H1 (cell line): ENCODE data around the gene COL1A1. TPM values are rescaled to one million over a fixed set of nuclear protein-coding genes. Genes with fewer than 3 reads are reported as not detected.

Experiments
- CTCF ChIA-PET: fragments of 300-600 bp; sonication (Branson Sonifier 250); formaldehyde crosslinking; loops from one replicate; lab custom pipeline; 2021; ENCODE audit not compliant: partially characterized antibody; lab: Charles Lee
- POLR2A ChIA-PET: fragments of 300-600 bp; sonication (Branson Sonifier 250); formaldehyde crosslinking; loops from one replicate; lab custom pipeline; 2021; ENCODE audit warnings: inconsistent platforms; ENCODE audit not compliant: partially characterized antibody; lab: Charles Lee
- DNase-seq, 2 experiments: peaks; one replicate each; pipeline versions ENCODE4 v3.0.0 to v3.0.0-alpha.2; 2010 to 2022; ENCODE audit warnings: low spot score in 2 of 2, low read depth in 1 of 2, mixed read lengths in 1 of 2
- FAIRE-seq: peaks from 2 replicates; lab custom pipeline; 2011; peaks lifted over from hg19 to GRCh38; lab: Jason Lieb, UNC
- H2AFZ ChIP-seq: 2 replicates; pipeline ENCODE4 v1.8.1; 2012; ENCODE audit warnings: low read length, inconsistent platforms
- H2AK5ac ChIP-seq: 2 replicates; pipeline ENCODE4 v1.6.1; 2013; ENCODE audit warnings: low read depth, low read length
- H2BK120ac ChIP-seq: replicated peaks from 2 replicates; pipeline ENCODE3; 2013; ENCODE audit warnings: low read depth, low read length, inconsistent platforms
- H2BK12ac ChIP-seq: 2 replicates; pipeline ENCODE4 v1.6.1; 2013; ENCODE audit warnings: low read depth, low read length
- H2BK15ac ChIP-seq: 2 replicates; pipeline ENCODE4 v1.6.1; 2013; ENCODE audit warnings: low read length
- H2BK20ac ChIP-seq: 2 replicates; pipeline ENCODE4 v1.6.1; 2013; ENCODE audit warnings: low read length
- H2BK5ac ChIP-seq: 2 replicates; pipeline ENCODE4 v1.6.1; 2013; ENCODE audit warnings: low read depth, low read length
- H3K14ac ChIP-seq: 2 replicates; pipeline ENCODE4 v1.6.1; 2013; ENCODE audit warnings: inconsistent platforms; ENCODE audit not compliant: insufficient read length
- H3K18ac ChIP-seq: 2 replicates; pipeline ENCODE4 v1.6.1; 2013; ENCODE audit warnings: low read length; ENCODE audit errors: extremely low read depth
- H3K23ac ChIP-seq: 2 replicates; pipeline ENCODE4 v1.6.1; 2013; ENCODE audit warnings: inconsistent platforms; ENCODE audit not compliant: insufficient read length
- H3K23me2 ChIP-seq: 2 replicates; pipeline ENCODE4 v1.6.1; 2013; ENCODE audit warnings: low read depth, low read length
- H3K27ac ChIP-seq: 2 replicates; pipeline ENCODE4 v1.6.1; 2011; ENCODE audit warnings: low read depth, low read length, inconsistent platforms
- H3K27me3 ChIP-seq, 4 experiments: replicated peaks in 1 of 4; 1 replicate in 1 of 4; 2 replicates in 3 of 4; pipeline versions ENCODE4 v1.6.1 to v1.8.1; 2011 to 2013; ENCODE audit warnings: low read length in 3 of 4, mild to moderate bottlenecking in 3 of 4, inconsistent platforms in 2 of 4, mixed read lengths in 2 of 4, moderate library complexity in 1 of 4; ENCODE audit not compliant: control insufficient read depth in 3 of 4, insufficient read depth in 3 of 4; ENCODE audit errors: extremely low read depth in 1 of 4
- H3K36me3 ChIP-seq, 4 experiments: 2 replicates each; pipeline versions ENCODE4 v1.6.1 to v1.8.1; 2011 to 2013; ENCODE audit warnings: mild to moderate bottlenecking in 4 of 4, low read length in 3 of 4, moderate library complexity in 2 of 4, control low read depth in 1 of 4, inconsistent platforms in 1 of 4; ENCODE audit not compliant: insufficient read depth in 4 of 4, control insufficient read depth in 2 of 4
- H3K4ac ChIP-seq: replicated peaks from 2 replicates; pipeline ENCODE3; 2013; ENCODE audit warnings: low read length, low read depth, mixed read lengths, inconsistent platforms; ENCODE audit not compliant: insufficient read length
- H3K4me1 ChIP-seq, 4 experiments: replicated peaks in 1 of 4; 1 replicate in 1 of 4; 2 replicates in 3 of 4; pipeline versions ENCODE4 v1.6.1 to v1.8.1; 2011 to 2013; ENCODE audit warnings: low read length in 3 of 4, inconsistent platforms in 2 of 4, mixed read lengths in 1 of 4; ENCODE audit not compliant: insufficient read depth in 4 of 4, control insufficient read depth in 3 of 4
- H3K4me2 ChIP-seq, 2 experiments: 2 replicates each; pipeline versions ENCODE4 v1.6.1 to v1.8.1; 2011 to 2013; ENCODE audit warnings: low read depth in 2 of 2, low read length in 2 of 2, control low read depth in 1 of 2, inconsistent platforms in 1 of 2, mild to moderate bottlenecking in 1 of 2; ENCODE audit not compliant: insufficient read depth in 1 of 2
- H3K4me3 ChIP-seq, 4 experiments: fragments of 200-600, 300-600 bp in 1 of 4; sonication (generic), shearing (Covaris generic), sonication (Bioruptor Twin) in 1 of 4; 2 replicates each; pipeline versions ENCODE4 v1.5.1 to v1.8.1; 2011 to 2016; ENCODE audit warnings: low read length in 4 of 4, low read depth in 3 of 4, control low read depth in 2 of 4, inconsistent platforms in 2 of 4, mild to moderate bottlenecking in 2 of 4, mixed read lengths in 1 of 4, moderate library complexity in 1 of 4; ENCODE audit not compliant: insufficient read depth in 2 of 4; ENCODE audit errors: extremely low read depth in 1 of 4
- H3K56ac ChIP-seq: replicated peaks from 2 replicates; pipeline ENCODE3; 2013; ENCODE audit warnings: low read depth, mild to moderate bottlenecking, mixed read lengths, low read length, inconsistent platforms; ENCODE audit not compliant: insufficient read length
- H3K79me1 ChIP-seq: 2 replicates; pipeline ENCODE4 v1.6.1; 2013; ENCODE audit warnings: low read depth, low read length, control low read depth
- H3K79me2 ChIP-seq, 2 experiments: 2 replicates each; pipeline versions ENCODE4 v1.6.1 to v1.8.1; 2012 to 2013; ENCODE audit warnings: low read length in 2 of 2, mild to moderate bottlenecking in 2 of 2, inconsistent platforms in 1 of 2; ENCODE audit not compliant: insufficient read depth in 2 of 2, control insufficient read depth in 1 of 2
- H3K9ac ChIP-seq, 4 experiments: replicated peaks in 1 of 4; 1 replicate in 1 of 4; 2 replicates in 3 of 4; pipeline versions ENCODE4 v1.6.1 to v1.8.1; 2011 to 2013; ENCODE audit warnings: low read depth in 3 of 4, low read length in 3 of 4, control low read depth in 2 of 4, mild to moderate bottlenecking in 2 of 4, moderate library complexity in 2 of 4, inconsistent platforms in 1 of 4; ENCODE audit errors: extremely low read depth in 1 of 4
- H3K9me3 ChIP-seq, 2 experiments: 2 replicates each; pipeline versions ENCODE4 v1.6.1 to v1.8.1; 2012 to 2013; ENCODE audit warnings: mild to moderate bottlenecking in 2 of 2, moderate library complexity in 2 of 2, control low read depth in 1 of 2, inconsistent platforms in 1 of 2, low read depth in 1 of 2, low read length in 1 of 2, mixed read lengths in 1 of 2; ENCODE audit not compliant: insufficient read depth in 2 of 2
- H4K20me1 ChIP-seq, 2 experiments: replicated peaks in 1 of 2; 2 replicates each; pipeline versions ENCODE3 to v1.8.1; 2011 to 2013; ENCODE audit warnings: inconsistent platforms in 2 of 2, low read length in 2 of 2, mild to moderate bottlenecking in 1 of 2; ENCODE audit not compliant: insufficient read depth in 2 of 2, control insufficient read depth in 1 of 2
- H4K5ac ChIP-seq: 2 replicates; pipeline ENCODE4 v1.6.1; 2013; ENCODE audit warnings: low read length, low read depth, mixed read lengths, inconsistent platforms; ENCODE audit not compliant: insufficient read length
- H4K8ac ChIP-seq: 2 replicates; pipeline ENCODE4 v1.8.0; 2013; ENCODE audit warnings: mild to moderate bottlenecking, moderate library complexity, low read length, inconsistent platforms; ENCODE audit not compliant: insufficient read depth; ENCODE audit errors: extremely low read depth
- H4K91ac ChIP-seq: replicated peaks from 2 replicates; pipeline ENCODE3; 2013; ENCODE audit warnings: low read length, mixed read lengths, inconsistent platforms; ENCODE audit not compliant: insufficient read length
- GABPA ChIP-seq: IDR thresholded peaks from 2 replicates; pipeline ENCODE4 v1.6.1; 2011; ENCODE audit warnings: mild to moderate bottlenecking, low read length, moderate library complexity, borderline replicate concordance; ENCODE audit not compliant: insufficient read depth
- HDAC2 ChIP-seq, 2 experiments: fragments of 300-600 bp in 1 of 2; sonication (generic) in 1 of 2; IDR thresholded peaks; 2 replicates each; pipeline ENCODE4 v1.6.1; 2011 to 2012; ENCODE audit warnings: low read depth in 2 of 2, low read length in 2 of 2, mild to moderate bottlenecking in 2 of 2, moderate library complexity in 2 of 2, borderline replicate concordance in 1 of 2, inconsistent platforms in 1 of 2
- JUND ChIP-seq: IDR thresholded peaks from 2 replicates; pipeline ENCODE4 v1.6.1; 2011; ENCODE audit warnings: mild to moderate bottlenecking, improper control_type of control experiment, low read length
- KDM4A ChIP-seq: IDR thresholded peaks from one replicate; pipeline ENCODE4 v1.7.1; 2012; ENCODE audit warnings: low read depth, mild to moderate bottlenecking, moderate library complexity, low read length, inconsistent platforms; ENCODE audit not compliant: severe bottlenecking
- RNF2 ChIP-seq: fragments of 200-900, 300-1000 bp; sonication (generic); IDR thresholded peaks from 2 replicates; pipeline ENCODE4 v1.7.1; 2016; ENCODE audit warnings: borderline replicate concordance, low read depth, mild to moderate bottlenecking, antibody characterized with exemption, low read length; ENCODE audit not compliant: poor library complexity, severe bottlenecking; ENCODE audit errors: missing control alignments
- SP1 ChIP-seq: IDR thresholded peaks from 2 replicates; pipeline ENCODE4 v1.6.1; 2011; ENCODE audit warnings: low read depth, low read length
- WGBS, 2 experiments: shearing (Covaris generic) in 1 of 2; methylation state at CpG; one replicate each; pipeline versions ENCODE4 v1.1.6 to v1.1.7; 2013 to 2015; ENCODE audit warnings: low lambda C conversion rate in 2 of 2, mixed read lengths in 2 of 2, inconsistent platforms in 1 of 2, low coverage in 1 of 2, missing lambda C conversion rate in 1 of 2; ENCODE audit not compliant: insufficient replicate concordance in 2 of 2, insufficient coverage in 1 of 2, insufficient read length in 1 of 2; ENCODE audit errors: extremely low coverage in 1 of 2, missing lambda C conversion rate in 1 of 2; 5-methylcytosine and 5-hydroxymethylcytosine counted together
- polyA plus RNA-seq, 7 experiments: library from polyadenylated mRNA; depleted of rRNA in 3 of 7; stranded (reverse) in 5 of 7; unstranded in 2 of 7; fragments of >200 nt in 5 of 7; fragments of 200-250 nt in 2 of 7; gene quantifications; 1 replicate in 5 of 7; 2 replicates in 1 of 7; 4 replicates in 1 of 7; pipeline versions ENCODE4 v1.2.1 to v1.2.3, GENCODE V29; 2011 to 2013; ENCODE audit warnings: missing spikeins in 2 of 7, mixed read lengths in 2 of 7
- total RNA-seq: library from RNA; stranded (reverse); fragmentation: NEBNext Ultra II Directional; extraction: Animal tissue kit (Norgen Biotek cat#: 25700); gene quantifications from 2 replicates; pipeline ENCODE4 v1.2.1, GENCODE V29; 2021

The COL1A1 gene
- total and polyA plus RNA-seq, 2 of the 8 experiments (the other 6 are each of a cell fraction or from before 2014, with no cell fraction given) = 14.1 to 80.4 TPM

DNA sequence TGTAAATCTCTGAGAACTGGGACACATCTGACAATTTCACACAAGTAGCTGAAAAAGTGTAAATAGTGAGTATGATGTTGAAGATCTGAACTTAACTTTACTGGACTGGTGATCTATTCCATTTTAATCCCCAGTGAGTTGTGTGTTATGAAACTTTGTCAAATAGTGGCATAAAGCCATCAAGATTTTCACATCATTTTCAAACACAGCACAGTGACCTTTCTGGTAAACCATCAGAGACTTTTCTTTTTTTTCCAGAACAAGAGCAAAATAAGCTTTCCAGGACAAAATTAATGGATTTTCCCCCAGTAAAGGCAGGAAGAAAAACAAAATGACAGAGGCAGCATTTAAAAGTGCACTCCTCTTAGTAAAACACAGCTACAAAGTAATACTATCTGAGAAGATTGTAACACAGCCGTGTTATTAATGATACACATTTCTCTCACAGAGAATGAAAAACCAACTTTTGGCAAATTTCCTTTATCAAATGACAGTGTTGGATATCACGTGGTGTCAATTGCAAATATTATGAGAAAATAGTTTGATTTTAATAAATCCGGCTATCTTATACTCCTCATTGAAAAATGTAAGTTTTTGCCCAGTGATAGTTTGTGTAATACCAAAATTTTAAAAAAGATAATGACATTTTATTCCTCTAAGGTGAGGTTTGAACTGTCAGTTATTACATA lies 16.8 kb upstream of the COL1A1 start:
- Histone ChIP-seq H3K9me3 (no peaks in the 10 kb centered on the region), H3K4ac (no peak overlapping the region), H3K56ac (no peak overlapping the region), H2BK12ac (no peak overlapping the region), H3K27me3 (no peaks in the 10 kb centered on the region), H3K4me1 (peaks cover 2 to 10% (median 8%) of the 10 kb centered on the region in 4 experiments; a peak in 6 of 7 replicates), H3K23me2 (no peaks in the 10 kb centered on the region), H3K9ac (no peak overlapping the region), H3K23ac (no peak overlapping the region), H3K79me1 (no peaks in the 10 kb centered on the region), H2BK15ac (no peak overlapping the region), H3K27ac (no peak overlapping the region), H2AK5ac (no peak overlapping the region), H4K8ac (no peak overlapping the region), H2BK20ac (no peak overlapping the region), H3K14ac (no peak overlapping the region), H2AFZ (no peak overlapping the region), H2BK120ac (no peak overlapping the region), H4K5ac (no peak overlapping the region), H4K91ac (no peak overlapping the region), H3K79me2 (no peaks in the 10 kb centered on the region), H3K18ac (no peak overlapping the region), H3K4me2 (no peak overlapping the region), H3K4me3 (no peak overlapping the region), H2BK5ac (no peak overlapping the region), H4K20me1 (no peaks in the 10 kb centered on the region), H3K36me3 (no peaks in the 10 kb centered on the region)
- DNase-seq = no peak
- FAIRE-seq = no peak
- ChIA-PET POLR2A (interaction anchor here (0.8 kb wide), 1 partner anchor 128 kb away, joined by 3 read pairs; no protein-coding TSS in a partner anchor), CTCF (interaction anchor here (0.9 to 24.4 kb wide), 5 partner anchors 13 to 63 kb away, joined by 3 to 1349 read pairs (median 4); partner anchors contain the start of genes COL1A1 and TMEM92)
- WGBS, 2 experiments = 75% methylated on average over 3 of the region's 3 CpGs; no CpG with 5 or more reads in 1 of the 2 experiments
- TF ChIP-seq JUND (no peak), KDM4A (no peak), HDAC2 (IDR thresholded peaks at IDR 0.05; ENCODE audit: borderline replicate concordance in 1 of 2, low read depth in 2 of 2, low read length in 2 of 2) (no peak), GABPA (no peak), RNF2 (no peak), SP1 (no peak)
